ENCODE measurements around the gene FAN1. TPM values are rescaled to one million over a fixed set of nuclear protein-coding genes. Genes with fewer than 3 reads are reported as not detected.

FAN1 gene
- total and polyA plus RNA-seq, 2 donors (not counting 3 experiments of a cell fraction or from before 2014, with no cell fraction given), result 4.3 to 11.7 TPM

DNA sequence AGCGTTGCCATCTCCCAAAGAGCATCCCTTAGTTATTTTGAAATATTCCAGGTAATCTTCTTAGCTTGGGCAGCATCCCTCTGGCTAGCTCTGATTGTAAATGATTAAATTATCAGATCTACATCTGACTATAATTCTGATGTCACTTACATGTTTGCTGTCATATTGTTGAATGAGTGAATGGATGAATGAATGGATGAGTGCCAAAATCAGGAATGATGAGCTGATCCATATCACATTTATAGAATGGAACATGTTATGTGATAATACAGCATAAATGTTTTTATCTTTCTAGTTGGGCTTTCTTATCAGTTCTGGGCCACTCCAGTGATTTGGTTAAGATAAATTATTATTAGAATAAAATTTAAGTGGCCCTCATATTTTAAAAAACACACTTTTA, 14.0 kb downstream of the FAN1 start:
- CTCF ChIA-PET, result interaction anchor here (0.6 to 2.4 kb wide), 3 partner anchors 59 to 211 kb away, joined by 3 to 7 read pairs (median 5); no protein-coding TSS in a partner anchor
- intact Hi-C loops (cut with micrococcal nuclease), result no loop called here
- Histone ChIP-seq H2AFZ (ENCODE audit: low read depth, low read length) (no peak overlapping the region), H3K9me3 (replicated peaks; ENCODE audit: control insufficient read depth, insufficient read depth, low read length) (no peaks in the 10 kb centered on the region), H3K4me3 (replicated peaks in 1 of 3; ENCODE audit: insufficient read depth in 1 of 3, low read depth in 1 of 3, low read length in 3 of 3) (no peak overlapping the region), H3K27me3 (ENCODE audit: control insufficient read depth in 2 of 2, insufficient read depth in 2 of 2, low read length in 2 of 2) (no peaks in the 10 kb centered on the region), H3K79me2 (ENCODE audit: control insufficient read depth, insufficient read depth, low read length) (no peaks in the 10 kb centered on the region), H3K36me3 (ENCODE audit: control insufficient read depth in 2 of 2, extremely low read depth in 1 of 2, insufficient read depth in 2 of 2, low read length in 2 of 2) (peaks cover 0 to 6% of the 10 kb centered on the region in 2 experiments), H3K9me1 (replicated peaks; ENCODE audit: control insufficient read depth, extremely low read depth, insufficient read depth, low read length) (no peaks in the 10 kb centered on the region), H3K27ac (ENCODE audit: insufficient read depth, low read depth, low read length) (no peak overlapping the region), H4K20me1 (replicated peaks; ENCODE audit: control insufficient read depth, extremely low read depth, insufficient read depth, low read length) (no peaks in the 10 kb centered on the region), H3K9ac (replicated peaks; ENCODE audit: extremely low read depth, insufficient read depth, low read length) (no peak overlapping the region), H3K4me2 (ENCODE audit: insufficient read depth, low read length) (no peak overlapping the region), H3K4me1 (ENCODE audit: control insufficient read depth, extremely low read depth, insufficient read depth, low read length) (peaks cover 9% of the 10 kb centered on the region)
- no TSS peak for BruUV-seq (replicated peaks)
- FAIRE-seq (no peak), DNase-seq (ENCODE audit: low read depth, low spot score) (no peak)
- dilution Hi-C loops (cut with MboI; ENCODE audit: extremely low pct_ligation_motif_present, low sequenced_read_pairs), result no loop called here
- TF ChIP-seq POLR2A (IDR thresholded peaks at IDR 0.05; ENCODE audit: low read depth, low read length) (no peak), FOS (IDR thresholded peaks at IDR 0.05; ENCODE audit: borderline replicate concordance, insufficient read depth, low read length) (no peak), MYC (IDR thresholded peaks at IDR 0.05; ENCODE audit: low read depth, low read length) (no peak), JUN (IDR thresholded peaks at IDR 0.05; ENCODE audit: borderline replicate concordance, insufficient read depth, insufficient read length, low read depth) (no peak), GATA2 (IDR thresholded peaks at IDR 0.05; ENCODE audit: insufficient read depth, insufficient read length, low read depth, low read length) (no peak), POLR2AphosphoS5 (IDR thresholded peaks at IDR 0.05; ENCODE audit: insufficient read depth, low read depth, low read length) (no peak), EZH2 (IDR thresholded peaks at IDR 0.05; ENCODE audit: borderline replicate concordance, low read depth, low read length, severe bottlenecking) (no peak)
- TF ChIP-seq, protein P1, sequence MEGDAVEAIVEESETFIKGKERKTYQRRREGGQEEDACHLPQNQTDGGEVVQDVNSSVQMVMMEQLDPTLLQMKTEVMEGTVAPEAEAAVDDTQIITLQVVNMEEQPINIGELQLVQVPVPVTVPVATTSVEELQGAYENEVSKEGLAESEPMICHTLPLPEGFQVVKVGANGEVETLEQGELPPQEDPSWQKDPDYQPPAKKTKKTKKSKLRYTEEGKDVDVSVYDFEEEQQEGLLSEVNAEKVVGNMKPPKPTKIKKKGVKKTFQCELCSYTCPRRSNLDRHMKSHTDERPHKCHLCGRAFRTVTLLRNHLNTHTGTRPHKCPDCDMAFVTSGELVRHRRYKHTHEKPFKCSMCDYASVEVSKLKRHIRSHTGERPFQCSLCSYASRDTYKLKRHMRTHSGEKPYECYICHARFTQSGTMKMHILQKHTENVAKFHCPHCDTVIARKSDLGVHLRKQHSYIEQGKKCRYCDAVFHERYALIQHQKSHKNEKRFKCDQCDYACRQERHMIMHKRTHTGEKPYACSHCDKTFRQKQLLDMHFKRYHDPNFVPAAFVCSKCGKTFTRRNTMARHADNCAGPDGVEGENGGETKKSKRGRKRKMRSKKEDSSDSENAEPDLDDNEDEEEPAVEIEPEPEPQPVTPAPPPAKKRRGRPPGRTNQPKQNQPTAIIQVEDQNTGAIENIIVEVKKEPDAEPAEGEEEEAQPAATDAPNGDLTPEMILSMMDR (IDR thresholded peaks at IDR 0.05; ENCODE audit: extremely low read depth in 1 of 2, insufficient read depth in 1 of 2, low read depth in 1 of 2, low read length in 2 of 2), result no peak
- TF ChIP-seq, protein P2, sequence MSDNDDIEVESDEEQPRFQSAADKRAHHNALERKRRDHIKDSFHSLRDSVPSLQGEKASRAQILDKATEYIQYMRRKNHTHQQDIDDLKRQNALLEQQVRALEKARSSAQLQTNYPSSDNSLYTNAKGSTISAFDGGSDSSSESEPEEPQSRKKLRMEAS (IDR thresholded peaks at IDR 0.05; ENCODE audit: insufficient read depth, insufficient read length), result no peak
- POLR2A ChIA-PET, result no interaction called here
